ENCODE data around the gene CHI3L1. TPM values are rescaled to one million over a fixed set of nuclear protein-coding genes. Genes with fewer than 3 reads are reported as not detected.

Gene CHI3L1
- total RNA-seq, 4 donors from 2014 or later = 6.2 to 28.2 (median 21.2) TPM; not detected in 1

GRCh38 chr1:203206129-203206687, 19.7 kb upstream of the CHI3L1 start:
- Histone ChIP-seq H3K36me3 (no peaks in the 10 kb centered on the region), H3K4me3 (no peak overlapping the region), H3K27ac (no peak overlapping the region), H3K9me3 (no peaks in the 10 kb centered on the region), H3K4me1 (no peaks in the 10 kb centered on the region), H3K27me3 (no peaks in the 10 kb centered on the region)
- TF ChIP-seq CTCF (IDR thresholded peaks at IDR 0.05) (no peak), POLR2A (IDR thresholded peaks at IDR 0.05) (no peak)
- DNase-seq = no peak
- intact Hi-C loops (cut with DNase I; ENCODE audit: low total_unique reads) = no loop called here

DNA sequence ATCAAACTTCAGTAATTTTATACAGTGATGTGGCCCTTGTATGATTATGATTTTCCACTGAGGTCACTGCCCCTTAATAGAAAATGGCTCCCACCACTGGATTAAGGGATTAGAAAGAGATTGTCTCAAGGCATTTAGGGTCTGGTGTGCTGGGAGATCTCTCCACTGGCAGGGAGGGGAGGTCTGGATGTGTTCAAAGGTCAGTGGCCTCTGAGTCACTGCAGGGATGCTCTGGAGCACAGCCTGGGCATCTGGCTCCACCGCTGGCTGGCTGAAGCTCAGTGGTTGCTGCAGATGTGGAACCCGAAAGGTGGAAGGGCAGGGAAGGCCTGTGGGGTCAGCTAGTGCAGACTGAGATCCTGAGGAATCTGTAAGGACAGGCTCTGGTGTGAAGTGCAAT, 18.3 kb upstream of the CHI3L1 start:
- Histone ChIP-seq H3K27me3 (no peaks in the 10 kb centered on the region), H3K27ac (no peak overlapping the region), H3K36me3 (no peaks in the 10 kb centered on the region), H3K4me1 (peaks cover 0 to 1% of the 10 kb centered on the region in 2 donors), H3K4me3 (no peak overlapping the region), H3K9me3 (no peaks in the 10 kb centered on the region)
- no peak for DNase-seq
- intact Hi-C loops (cut with DNase I; ENCODE audit: low total_unique reads) = no loop called here
- TF ChIP-seq POLR2A (IDR thresholded peaks at IDR 0.05) = no peak
- TF ChIP-seq CTCF (IDR thresholded peaks at IDR 0.05) = no peak

DNA sequence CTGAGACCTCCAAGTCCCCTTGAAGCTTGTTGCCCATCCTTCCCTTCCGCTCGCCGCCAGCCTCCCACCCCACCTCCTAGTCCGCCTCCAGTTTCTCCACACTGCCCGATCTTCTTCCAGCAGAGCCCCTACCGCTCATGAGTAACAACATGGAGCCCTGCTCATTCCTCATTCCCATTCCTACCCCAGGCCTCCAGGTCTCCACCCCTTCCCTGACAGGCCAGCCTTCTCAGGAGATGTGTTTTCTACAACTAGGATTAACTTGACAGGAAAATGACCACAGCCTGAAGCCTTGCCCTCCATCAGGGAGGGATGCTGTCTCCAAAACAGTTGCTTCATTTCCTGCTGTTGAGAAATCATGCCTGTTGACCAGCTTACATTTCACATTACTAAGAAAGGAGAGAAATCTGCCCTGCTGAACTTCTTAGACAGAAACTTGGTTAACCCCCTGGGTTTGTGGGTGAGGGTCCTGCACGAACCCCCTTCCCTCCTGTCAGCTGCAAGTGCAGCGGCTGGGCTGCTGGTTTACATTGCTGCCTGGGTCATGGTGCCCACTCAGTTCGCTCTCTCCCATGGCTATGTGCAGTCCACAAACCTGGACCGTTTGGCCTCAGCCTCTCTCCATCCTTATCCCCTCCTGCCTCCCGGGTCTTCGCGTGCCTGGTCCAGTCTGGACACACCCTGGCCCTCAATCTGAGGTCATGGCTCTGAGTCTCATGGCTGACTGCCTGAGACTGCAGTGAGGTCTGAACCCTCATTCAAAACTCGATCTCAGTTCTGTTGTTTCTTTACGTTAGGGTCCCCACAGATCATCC, 16.1 kb upstream of the CHI3L1 start:
- H3K27me3 ChIP-seq = no peaks in the 10 kb centered on the region
- no peak overlapping the region for H3K4me3 ChIP-seq
- DNase-seq = peak; percentile 69 to 75
- intact Hi-C loops (cut with DNase I; ENCODE audit: low total_unique reads) = no loop called here
- H3K27ac ChIP-seq = peak overlapping the region; percentile 64 to 70
- H3K36me3 ChIP-seq = no peaks in the 10 kb centered on the region
- TF ChIP-seq CTCF (IDR thresholded peaks at IDR 0.05) = no peak
- no peak for TF ChIP-seq POLR2A (IDR thresholded peaks at IDR 0.05)
- no peaks in the 10 kb centered on the region for H3K9me3 ChIP-seq
- H3K4me1 ChIP-seq = peaks cover 0 to 9% of the 10 kb centered on the region in 2 donors

DNA sequence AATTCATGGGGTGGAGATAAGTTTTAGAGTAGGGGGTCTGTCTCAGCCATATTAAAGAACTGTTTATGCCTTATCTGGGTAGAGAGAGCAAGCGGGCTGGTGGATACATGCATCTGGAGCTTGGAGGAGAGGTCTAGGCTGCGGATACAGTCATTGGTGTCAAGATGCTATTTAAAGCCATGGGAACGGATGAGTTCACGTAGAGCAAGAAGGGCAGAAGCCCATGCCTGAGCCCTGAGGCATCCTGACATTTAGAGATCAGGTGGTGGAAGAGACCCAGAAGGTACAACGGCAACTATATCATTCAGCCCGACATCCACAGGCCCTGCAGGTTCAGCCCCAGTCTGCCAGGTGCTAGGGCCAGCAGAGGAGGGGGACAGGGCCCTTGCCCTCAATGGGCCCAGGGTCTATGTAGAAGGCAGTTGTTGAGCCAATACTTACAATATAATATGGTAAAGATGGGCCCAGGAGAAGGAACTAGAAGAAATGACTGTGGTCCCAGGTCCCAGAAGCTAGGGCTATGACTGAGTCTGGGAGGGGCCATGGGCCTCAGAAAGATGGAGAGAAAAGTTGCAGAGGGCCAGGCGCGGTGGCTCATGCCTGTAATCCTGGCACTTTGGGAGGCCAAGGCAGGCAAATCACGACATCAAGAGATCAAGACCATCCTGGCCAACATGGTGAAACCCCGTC, 15.2 kb upstream of the CHI3L1 start:
- H3K4me1 ChIP-seq = peaks cover 0 to 9% of the 10 kb centered on the region in 2 donors
- TF ChIP-seq POLR2A (IDR thresholded peaks at IDR 0.05) (no peak), CTCF (IDR thresholded peaks at IDR 0.05) (no peak)
- H3K4me3 ChIP-seq = no peak overlapping the region
- no peaks in the 10 kb centered on the region for H3K36me3 ChIP-seq
- peak overlapping the region; percentile 64 to 70 for H3K27ac ChIP-seq
- intact Hi-C loops (cut with DNase I; ENCODE audit: low total_unique reads) = no loop called here
- H3K27me3 ChIP-seq = no peaks in the 10 kb centered on the region
- no peak for DNase-seq
- no peaks in the 10 kb centered on the region for H3K9me3 ChIP-seq

GRCh38 chr1:203200916-203201315, 14.4 kb upstream of the CHI3L1 start:
- no peak for DNase-seq
- Histone ChIP-seq H3K36me3 (no peaks in the 10 kb centered on the region), H3K4me3 (no peak overlapping the region), H3K27me3 (no peaks in the 10 kb centered on the region), H3K9me3 (no peaks in the 10 kb centered on the region), H3K27ac (peak overlapping the region; percentile 57 to 70), H3K4me1 (peaks cover 0 to 9% of the 10 kb centered on the region in 2 donors)
- intact Hi-C loops (cut with DNase I; ENCODE audit: low total_unique reads) = no loop called here
- TF ChIP-seq POLR2A (IDR thresholded peaks at IDR 0.05) = no peak
- TF ChIP-seq CTCF (IDR thresholded peaks at IDR 0.05) = no peak
